ENCODE results near the gene GINS1. TPM values are rescaled to one million over a fixed set of nuclear protein-coding genes. Genes with fewer than 3 reads are reported as not detected.

The GINS1 gene
- total and polyA plus RNA-seq, 2 of the 13 experiments (the other 11 are each of a cell fraction or from before 2014, with no cell fraction given), result 14.6 to 59.9 TPM

GRCh38 chr20:25369971-25370370 is 37.5 kb upstream of the GINS1 start (continued):
- TF ChIP-seq ATF2 (CRISPR knock-in tag; IDR thresholded peaks at IDR 0.05) (no peak), RXRB (CRISPR knock-in tag; IDR thresholded peaks at IDR 0.05; ENCODE audit: borderline replicate concordance) (no peak), SNAI1 (CRISPR knock-in tag; IDR thresholded peaks at IDR 0.05; ENCODE audit: borderline replicate concordance) (no peak), KDM5B (CRISPR knock-in tag; IDR thresholded peaks at IDR 0.05; ENCODE audit: borderline replicate concordance) (no peak), U2AF1 (optimal IDR thresholded peaks at IDR 0.05; ENCODE audit: low read depth, low read length) (no peak), NR2C2 (CRISPR knock-in tag; IDR thresholded peaks at IDR 0.05; ENCODE audit: borderline replicate concordance) (no peak), ZNF678 (CRISPR knock-in tag; IDR thresholded peaks at IDR 0.05) (no peak), CBX1 (IDR thresholded peaks at IDR 0.05; ENCODE audit: low read depth) (no peak), SOX6 (IDR thresholded peaks at IDR 0.05) (no peak), SOX6 (CRISPR knock-in tag; IDR thresholded peaks at IDR 0.05) (no peak), ZBTB10 (CRISPR knock-in tag; IDR thresholded peaks at IDR 0.05; ENCODE audit: borderline replicate concordance) (no peak), MED13 (CRISPR knock-in tag; IDR thresholded peaks at IDR 0.05) (no peak), SP2 (CRISPR knock-in tag; IDR thresholded peaks at IDR 0.05) (no peak), CEBPZ (IDR thresholded peaks at IDR 0.05; ENCODE audit: low read length) (no peak)

Measured in HepG2 (cell line).